B cell (primary cell): ENCODE measurements around the gene RNF8. TPM values are rescaled to one million over a fixed set of nuclear protein-coding genes. Genes with fewer than 3 reads are reported as not detected.

ENCODE experiments used
- ATAC-seq: fragments of 200-7000 bp; cut with Tn5 transposase; one replicate; pipeline ENCODE4 v1.10.0; 2021; ENCODE audit warnings: low read depth, mild to moderate bottlenecking, moderate number of reproducible peaks, moderate library complexity
- CTCF ChIA-PET: fragments of 350-600 bp; sonication (Branson Sonifier 250); formaldehyde crosslinking; loops from one replicate; lab custom pipeline; 2021; ENCODE audit warnings: antibody characterized with exemption, inconsistent platforms; lab: Charles Lee
- POLR2A ChIA-PET: fragments of 350-600 bp; sonication (Branson Sonifier 250); formaldehyde crosslinking; loops from one replicate; lab custom pipeline; 2021; ENCODE audit warnings: antibody characterized with exemption; lab: Charles Lee
- DNase-seq: peaks from one replicate; pipeline ENCODE4 v3.0.0; 2013
- H2AFZ ChIP-seq: 2 replicates; pipeline ENCODE4 v1.6.1; 2012; ENCODE audit warnings: mild to moderate bottlenecking, low read depth, low read length; ENCODE audit not compliant: insufficient read depth, poor library complexity, severe bottlenecking
- H3K27ac ChIP-seq, 2 donors: 1 replicate in 1 of 2; 2 replicates in 1 of 2; pipeline ENCODE4 v1.5.1; 2012 to 2013; ENCODE audit warnings: low read length in 2 of 2, mild to moderate bottlenecking in 2 of 2, moderate library complexity in 1 of 2
- H3K27me3 ChIP-seq, 4 experiments: fragments of 200-600 bp in 1 of 4; sonication (generic) in 1 of 4; replicated peaks in 1 of 4; 1 replicate in 2 of 4; 2 replicates in 2 of 4; pipeline versions ENCODE4 v1.6.1 to v1.7.0; 2013 to 2016; ENCODE audit warnings: low read length in 3 of 4, mild to moderate bottlenecking in 2 of 4, mixed read lengths in 1 of 4, moderate library complexity in 1 of 4; ENCODE audit not compliant: insufficient read depth in 4 of 4, control insufficient read depth in 3 of 4; ENCODE audit errors: control extremely low read depth in 1 of 4
- H3K36me3 ChIP-seq, 2 experiments: replicated peaks in 1 of 2; 1 replicate in 1 of 2; 2 replicates in 1 of 2; pipeline versions ENCODE4 v1.6.1 to v1.7.1; 2013; ENCODE audit warnings: low read length in 1 of 2; ENCODE audit not compliant: insufficient read depth in 2 of 2, control insufficient read depth in 1 of 2; ENCODE audit errors: control extremely low read depth in 1 of 2, extremely low read depth in 1 of 2
- H3K4me1 ChIP-seq, 2 donors: fragments of 200-600 bp in 1 of 2; sonication (generic) in 1 of 2; 1 replicate in 1 of 2; 2 replicates in 1 of 2; pipeline versions ENCODE4 v1.5.1 to v1.6.1; 2013 to 2017; ENCODE audit warnings: low read length in 2 of 2; ENCODE audit not compliant: control insufficient read depth in 2 of 2, insufficient read depth in 2 of 2
- H3K4me2 ChIP-seq: replicated peaks from 2 replicates; pipeline ENCODE3; 2012; ENCODE audit warnings: mild to moderate bottlenecking, low read depth, low read length; ENCODE audit not compliant: poor library complexity, severe bottlenecking
- H3K4me3 ChIP-seq, 5 experiments: fragments of 200-600 bp in 1 of 5; sonication (generic) in 1 of 5; 1 replicate in 3 of 5; 2 replicates in 2 of 5; pipeline versions ENCODE4 v1.5.1 to v1.7.0; 2011 to 2016; ENCODE audit warnings: low read length in 4 of 5, mild to moderate bottlenecking in 4 of 5, low read depth in 2 of 5, control low read depth in 1 of 5, moderate library complexity in 1 of 5; ENCODE audit not compliant: insufficient read depth in 1 of 5; ENCODE audit errors: control extremely low read depth in 1 of 5, extremely low read depth in 1 of 5
- H3K79me2 ChIP-seq: fragments of 200-600 bp; sonication (generic); one replicate; pipeline ENCODE4 v1.6.0; 2016; ENCODE audit warnings: low read length; ENCODE audit not compliant: control insufficient read depth, insufficient read depth
- H3K9ac ChIP-seq: fragments of 200-600 bp; sonication (generic); 2 replicates; pipeline ENCODE4 v1.6.1; 2017; ENCODE audit warnings: mild to moderate bottlenecking, low read length, moderate library complexity
- H3K9me3 ChIP-seq, 3 donors: one replicate each; pipeline versions ENCODE4 v1.6.1 to v1.7.1; 2013; ENCODE audit warnings: low read length in 2 of 3; ENCODE audit not compliant: control insufficient read depth in 2 of 3, insufficient read depth in 1 of 3; ENCODE audit errors: control extremely low read depth in 1 of 3
- H4K20me1 ChIP-seq: 2 replicates; pipeline ENCODE4 v1.6.0; 2012; ENCODE audit warnings: mild to moderate bottlenecking, low read length; ENCODE audit not compliant: insufficient read depth, control insufficient read depth, poor library complexity, severe bottlenecking
- H3K27ac Mint-ChIP-seq: one replicate; pipeline ENCODE4 v1.8.0; 2021; ENCODE audit warnings: mixed read lengths
- H3K27me3 Mint-ChIP-seq: one replicate; pipeline ENCODE4 v1.8.0; 2021; ENCODE audit warnings: mixed read lengths
- H3K4me1 Mint-ChIP-seq: one replicate; pipeline ENCODE4 v1.8.0; 2021; ENCODE audit warnings: mixed read lengths
- H3K4me3 Mint-ChIP-seq: one replicate; pipeline ENCODE4 v1.8.0; 2021; ENCODE audit warnings: mixed read lengths
- H3K9me3 Mint-ChIP-seq: one replicate; pipeline ENCODE4 v1.8.0; 2022; ENCODE audit warnings: mixed read lengths; ENCODE audit not compliant: insufficient read depth
- CTCF ChIP-seq: fragments of 200-600 bp; IDR thresholded peaks from one replicate; pipeline ENCODE4 v1.8.0; 2022; ENCODE audit warnings: antibody characterized with exemption, mild to moderate bottlenecking
- EZH2 ChIP-seq: IDR thresholded peaks from 2 replicates; pipeline ENCODE4 v1.6.1; 2012; ENCODE audit warnings: borderline replicate concordance, low read depth, mild to moderate bottlenecking, moderate library complexity, low read length; ENCODE audit not compliant: insufficient read depth, poor library complexity, severe bottlenecking
- WGBS: methylation state at CpG from one replicate; pipeline ENCODE4 v1.1.5; 2013; ENCODE audit warnings: missing lambda C conversion rate; ENCODE audit not compliant: insufficient coverage; 5-methylcytosine and 5-hydroxymethylcytosine counted together
- intact Hi-C: fragments of 100-400 bp; cut with micrococcal nuclease; formaldehyde crosslinking; loops from one replicate; pipeline ENCODE4 v1.10.0; 2022
- polyA plus RNA-seq: library from polyadenylated mRNA; depleted of rRNA; stranded (reverse); fragments of >200 nt; gene quantifications from 2 replicates; pipeline ENCODE4 v1.2.3, GENCODE V29; 2012
- total RNA-seq, 2 donors: library from RNA; stranded (reverse); fragments of 120-200 nt in 1 of 2; gene quantifications; 1 replicate in 1 of 2; 2 replicates in 1 of 2; pipeline versions ENCODE4 v1.2.3 to v1.2.4, GENCODE V29; 2013 to 2022

The RNF8 gene
- total and polyA plus RNA-seq, 2 donors (not counting 1 experiment from before 2014, with no cell fraction given) = 5.3 to 16.9 TPM

- no peak overlapping the region for H3K27ac Mint-ChIP-seq
- H3K79me2 ChIP-seq = peaks cover 8% of the 10 kb centered on the region
- DNase-seq (no peak), ATAC-seq (no peak)
- no peak for TF ChIP-seq CTCF
- TF ChIP-seq EZH2 = no peak
- H3K9me3 ChIP-seq = no peaks in the 10 kb centered on the region
- peaks cover 2 to 36% of the 10 kb centered on the region in 2 experiments for H3K36me3 ChIP-seq
- ChIA-PET CTCF (interaction anchor here (1.3 to 1.9 kb wide), 2 partner anchors 40 to 119 kb away, joined by 3 to 9 read pairs; no protein-coding TSS in a partner anchor), POLR2A (no interaction called here)
- no peak overlapping the region for H2AFZ ChIP-seq
- no CpG with 5 or more reads among the region's 2 CpGs for WGBS
- H3K9me3 Mint-ChIP-seq = no peaks in the 10 kb centered on the region
- H3K4me3 ChIP-seq = no peak overlapping the region
- H3K4me2 ChIP-seq = no peak overlapping the region
- intact Hi-C loops = no loop called here
- H3K27me3 Mint-ChIP-seq = no peaks in the 10 kb centered on the region
- peaks cover 14% of the 10 kb centered on the region for H3K4me1 Mint-ChIP-seq
- H3K27me3 ChIP-seq = no peaks in the 10 kb centered on the region
- no peak overlapping the region for H3K9ac ChIP-seq
- no peaks in the 10 kb centered on the region for H4K20me1 ChIP-seq
- no peak overlapping the region for H3K27ac ChIP-seq
- H3K4me1 ChIP-seq = peaks cover 0 to 15% of the 10 kb centered on the region in 2 donors
- no peak overlapping the region for H3K4me3 Mint-ChIP-seq
These were observed 12.0 kb downstream of the RNF8 start for GRCh38 chr6:37365791-37366190.

GRCh38 chr6:37366910-37367309, 13.1 kb downstream of the RNF8 start:
- Histone ChIP-seq H2AFZ (no peak overlapping the region), H4K20me1 (no peaks in the 10 kb centered on the region), H3K27ac (no peak overlapping the region), H3K4me2 (no peak overlapping the region), H3K36me3 (peaks cover 5 to 35% of the 10 kb centered on the region in 2 experiments), H3K9ac (no peak overlapping the region), H3K4me3 (no peak overlapping the region), H3K79me2 (peaks cover 8% of the 10 kb centered on the region), H3K27me3 (no peaks in the 10 kb centered on the region), H3K4me1 (peaks cover 0 to 15% of the 10 kb centered on the region in 2 donors), H3K9me3 (no peaks in the 10 kb centered on the region)
- Mint-ChIP-seq H3K4me1 (peaks cover 14% of the 10 kb centered on the region), H3K4me3 (no peak overlapping the region), H3K9me3 (no peaks in the 10 kb centered on the region), H3K27ac (no peak overlapping the region), H3K27me3 (no peaks in the 10 kb centered on the region)
- intact Hi-C loops = no loop called here
- TF ChIP-seq CTCF (no peak), EZH2 (no peak)
- DNase-seq (no peak), ATAC-seq (no peak)
- ChIA-PET POLR2A (no interaction called here), CTCF (interaction anchor here (0.7 to 1.9 kb wide), 5 partner anchors 12 to 118 kb away, joined by 3 to 9 read pairs (median 4); no protein-coding TSS in a partner anchor)
- WGBS = no CpG with 5 or more reads among the region's 3 CpGs
